Type B pancreatic cell (in vitro differentiated cells): ENCODE data around the gene CD320. TPM values are rescaled to one million over a fixed set of nuclear protein-coding genes. Genes with fewer than 3 reads are reported as not detected.
"Not testable (repeated sequence)": the region's sequence is repeated elsewhere in the genome, so short reads cannot be mapped to it uniquely, and the experiment has no call there.

ENCODE experiments used
- DNase-seq: peaks from one replicate; pipeline ENCODE4 v3.0.0; 2021; ENCODE audit warnings: mixed read lengths; ENCODE audit not compliant: unreplicated experiment; ENCODE audit errors: extremely low spot score
- H3K27ac Mint-ChIP-seq: 2 replicates; pipeline ENCODE4 v1.8.0; 2021; ENCODE audit warnings: mild to moderate bottlenecking, mixed read lengths
- H3K27me3 Mint-ChIP-seq: 2 replicates; pipeline ENCODE4 v1.8.0; 2021; ENCODE audit warnings: mixed read lengths
- H3K36me3 Mint-ChIP-seq: 2 replicates; pipeline ENCODE4 v1.8.0; 2021; ENCODE audit warnings: mixed read lengths
- H3K4me1 Mint-ChIP-seq: one replicate; pipeline ENCODE4 v1.8.0; 2021; ENCODE audit warnings: mixed read lengths; ENCODE audit not compliant: unreplicated experiment
- H3K4me3 Mint-ChIP-seq: 2 replicates; pipeline ENCODE4 v1.8.0; 2021; ENCODE audit warnings: mild to moderate bottlenecking, mixed read lengths
- H3K9me3 Mint-ChIP-seq: 2 replicates; pipeline ENCODE4 v1.8.0; 2021; ENCODE audit warnings: mixed read lengths
- total RNA-seq: library from RNA; stranded (reverse); gene quantifications from 2 replicates; pipeline ENCODE4 v1.2.1, GENCODE V29; 2021; ENCODE audit warnings: low replicate concordance
- TF ChIP-seq, protein P1 (sequence below): fragments of 200-600 bp; sonication (generic); conservative IDR thresholded peaks from 2 replicates; pipeline ENCODE4 v1.5.0; 2021; ENCODE audit warnings: antibody characterized with exemption, mild to moderate bottlenecking

The CD320 gene
- total RNA-seq, 1 donor from 2014 or later = 52.3 TPM

DNA sequence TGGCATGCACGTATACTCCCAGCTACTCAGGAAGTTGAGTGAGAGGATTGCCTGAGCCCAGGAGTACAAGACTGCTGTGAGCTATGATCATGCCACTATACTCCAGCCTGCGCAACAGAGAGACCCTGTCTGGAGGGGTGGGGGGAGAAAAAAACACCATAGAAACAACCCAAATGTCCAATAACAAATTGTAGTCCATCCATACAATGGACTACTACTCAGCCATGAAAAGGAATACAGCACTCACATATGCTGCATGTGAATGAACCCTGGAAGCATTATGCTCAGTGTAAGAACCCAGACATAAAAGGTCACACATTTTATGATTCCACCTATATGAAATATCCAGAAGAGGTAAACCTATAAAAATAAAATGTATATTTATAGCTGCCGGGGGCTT lies 42.3 kb downstream of the CD320 start:
- Mint-ChIP-seq H3K27me3 (no peaks in the 10 kb centered on the region), H3K4me1 (peaks cover 5% of the 10 kb centered on the region), H3K4me3 (no peak overlapping the region), H3K9me3 (no peaks in the 10 kb centered on the region), H3K27ac (peak overlapping the region; percentile 1), H3K36me3 (no peaks in the 10 kb centered on the region)
- TF ChIP-seq, protein P1, sequence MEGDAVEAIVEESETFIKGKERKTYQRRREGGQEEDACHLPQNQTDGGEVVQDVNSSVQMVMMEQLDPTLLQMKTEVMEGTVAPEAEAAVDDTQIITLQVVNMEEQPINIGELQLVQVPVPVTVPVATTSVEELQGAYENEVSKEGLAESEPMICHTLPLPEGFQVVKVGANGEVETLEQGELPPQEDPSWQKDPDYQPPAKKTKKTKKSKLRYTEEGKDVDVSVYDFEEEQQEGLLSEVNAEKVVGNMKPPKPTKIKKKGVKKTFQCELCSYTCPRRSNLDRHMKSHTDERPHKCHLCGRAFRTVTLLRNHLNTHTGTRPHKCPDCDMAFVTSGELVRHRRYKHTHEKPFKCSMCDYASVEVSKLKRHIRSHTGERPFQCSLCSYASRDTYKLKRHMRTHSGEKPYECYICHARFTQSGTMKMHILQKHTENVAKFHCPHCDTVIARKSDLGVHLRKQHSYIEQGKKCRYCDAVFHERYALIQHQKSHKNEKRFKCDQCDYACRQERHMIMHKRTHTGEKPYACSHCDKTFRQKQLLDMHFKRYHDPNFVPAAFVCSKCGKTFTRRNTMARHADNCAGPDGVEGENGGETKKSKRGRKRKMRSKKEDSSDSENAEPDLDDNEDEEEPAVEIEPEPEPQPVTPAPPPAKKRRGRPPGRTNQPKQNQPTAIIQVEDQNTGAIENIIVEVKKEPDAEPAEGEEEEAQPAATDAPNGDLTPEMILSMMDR = no peak
- no peak for DNase-seq

DNA sequence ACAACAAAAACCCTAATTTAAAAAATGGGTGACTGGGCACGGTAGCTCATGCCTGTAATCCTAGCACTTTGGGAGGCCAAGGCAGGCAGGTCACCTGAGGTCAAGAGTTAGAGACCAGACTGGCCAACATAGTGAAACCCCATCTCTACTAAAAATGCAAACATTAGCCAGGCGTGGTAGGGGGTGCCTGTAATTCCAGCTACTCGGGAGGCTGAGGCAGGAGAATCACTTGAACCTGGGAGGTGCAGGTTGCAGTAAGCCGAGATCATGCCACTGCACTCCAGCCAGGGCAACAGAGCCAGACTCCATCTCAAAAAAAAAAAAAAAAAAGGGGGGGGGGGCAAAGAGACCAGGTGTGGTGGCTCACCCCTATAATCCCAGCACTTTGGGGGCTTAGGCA lies 43.9 kb downstream of the CD320 start:
- not testable (repeated sequence) for H3K4me1 Mint-ChIP-seq, H3K36me3 Mint-ChIP-seq, DNase-seq, H3K4me3 Mint-ChIP-seq, H3K27me3 Mint-ChIP-seq, H3K27ac Mint-ChIP-seq, H3K9me3 Mint-ChIP-seq

DNA sequence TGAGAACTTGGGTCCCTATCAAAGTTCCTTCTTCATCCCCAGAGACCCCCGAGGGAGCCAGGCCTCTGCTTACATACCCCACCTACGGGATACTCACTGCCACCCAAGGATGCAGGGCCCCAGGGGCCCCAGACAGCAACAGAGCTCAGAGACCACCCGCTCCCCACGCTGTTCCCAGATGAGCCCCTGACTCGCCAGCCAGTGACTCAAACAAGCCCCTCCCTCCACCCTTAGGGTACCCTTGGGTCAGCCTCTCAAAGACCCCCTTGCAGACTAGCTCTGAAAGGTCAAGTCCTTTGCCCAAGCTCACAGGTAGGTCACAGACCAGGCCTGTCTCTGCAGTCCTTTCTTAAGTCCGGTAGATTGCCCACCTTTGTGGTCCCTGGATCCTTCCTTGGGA lies 45.7 kb downstream of the CD320 start:
- DNase-seq = no peak
- H3K9me3 Mint-ChIP-seq = no peaks in the 10 kb centered on the region
- no peaks in the 10 kb centered on the region for H3K4me1 Mint-ChIP-seq
- TF ChIP-seq, protein P1 = no peak
- H3K27ac Mint-ChIP-seq = no peak overlapping the region
- no peaks in the 10 kb centered on the region for H3K36me3 Mint-ChIP-seq
- H3K27me3 Mint-ChIP-seq = no peaks in the 10 kb centered on the region
- H3K4me3 Mint-ChIP-seq = no peak overlapping the region

DNA sequence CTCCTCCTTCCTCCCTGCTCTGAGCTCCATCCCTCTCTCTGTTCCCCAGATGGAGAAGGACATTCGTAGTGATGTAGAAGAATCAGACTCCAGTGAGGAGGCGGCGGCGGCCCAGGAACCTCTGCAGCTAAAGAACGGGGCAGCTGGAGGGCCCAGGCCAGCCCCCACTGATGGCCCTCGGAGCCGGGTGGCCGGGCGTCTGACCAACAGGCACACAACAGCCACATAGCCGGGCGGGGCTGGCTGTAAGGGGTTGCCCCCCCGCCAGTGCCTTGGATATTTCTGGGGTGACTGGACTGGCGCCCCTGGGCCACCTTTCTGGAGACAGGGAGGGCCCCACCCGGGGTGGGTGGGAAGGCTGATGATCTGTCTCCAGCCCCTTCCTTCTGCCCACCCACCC lies 46.3 kb downstream of the CD320 start:
- TF ChIP-seq, protein P1 = no peak
- Mint-ChIP-seq H3K27me3 (no peaks in the 10 kb centered on the region), H3K4me1 (no peaks in the 10 kb centered on the region), H3K4me3 (no peak overlapping the region), H3K36me3 (no peaks in the 10 kb centered on the region), H3K9me3 (no peaks in the 10 kb centered on the region), H3K27ac (no peak overlapping the region)
- DNase-seq = no peak

DNA sequence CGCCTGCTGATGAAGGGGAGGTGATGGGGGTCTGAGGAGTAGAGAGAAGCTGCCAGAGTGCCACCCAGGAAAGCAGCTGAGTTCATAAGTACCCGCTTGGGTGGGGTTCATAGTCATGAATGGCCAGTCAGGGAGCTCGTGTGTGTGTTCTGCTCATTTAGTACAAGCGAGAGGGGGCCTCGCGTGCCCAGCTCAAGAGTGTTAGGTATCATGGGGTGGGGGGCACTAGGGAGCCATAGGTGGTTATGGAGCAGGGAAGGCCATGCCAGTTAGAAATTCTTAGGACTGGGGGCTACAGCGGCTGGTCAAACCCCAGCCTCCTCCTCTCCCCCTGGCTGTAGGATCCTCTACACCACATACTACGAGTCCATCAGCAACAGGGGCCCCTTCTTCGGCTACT lies 46.8 kb downstream of the CD320 start:
- Mint-ChIP-seq H3K36me3 (no peaks in the 10 kb centered on the region), H3K4me1 (no peaks in the 10 kb centered on the region), H3K27me3 (no peaks in the 10 kb centered on the region), H3K27ac (no peak overlapping the region), H3K4me3 (no peak overlapping the region), H3K9me3 (no peaks in the 10 kb centered on the region)
- TF ChIP-seq, protein P1 = no peak
- DNase-seq = no peak

DNA sequence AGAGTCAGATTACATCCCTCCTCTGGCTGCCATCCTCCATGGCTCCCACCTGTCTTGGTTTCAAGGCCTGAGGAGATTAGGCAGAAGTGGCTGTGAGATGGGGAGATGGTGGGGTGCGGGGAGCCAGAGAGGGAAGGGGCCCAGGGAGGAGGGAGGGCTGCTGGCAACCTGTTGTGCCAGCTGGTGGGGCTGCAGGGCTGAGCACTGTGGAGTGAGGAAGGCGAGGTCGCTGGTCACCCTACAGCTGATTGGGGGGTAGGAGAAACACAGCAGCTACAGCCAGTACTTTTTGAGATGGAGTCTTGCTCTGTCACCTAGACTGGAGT lies 48.3 kb downstream of the CD320 start:
- H3K36me3 Mint-ChIP-seq = no peaks in the 10 kb centered on the region
- no peak overlapping the region for H3K4me3 Mint-ChIP-seq
- no peaks in the 10 kb centered on the region for H3K9me3 Mint-ChIP-seq
- DNase-seq = no peak
- TF ChIP-seq, protein P1 = no peak
- H3K27ac Mint-ChIP-seq = no peak overlapping the region
- H3K27me3 Mint-ChIP-seq = no peaks in the 10 kb centered on the region
- no peaks in the 10 kb centered on the region for H3K4me1 Mint-ChIP-seq
